ENCODE data around the gene RNF38. TPM values are rescaled to one million over a fixed set of nuclear protein-coding genes. Genes with fewer than 3 reads are reported as not detected.

The RNF38 gene
- total and polyA plus RNA-seq, 2 experiments from 2014 or later = 8.7 to 23.7 TPM

DNA sequence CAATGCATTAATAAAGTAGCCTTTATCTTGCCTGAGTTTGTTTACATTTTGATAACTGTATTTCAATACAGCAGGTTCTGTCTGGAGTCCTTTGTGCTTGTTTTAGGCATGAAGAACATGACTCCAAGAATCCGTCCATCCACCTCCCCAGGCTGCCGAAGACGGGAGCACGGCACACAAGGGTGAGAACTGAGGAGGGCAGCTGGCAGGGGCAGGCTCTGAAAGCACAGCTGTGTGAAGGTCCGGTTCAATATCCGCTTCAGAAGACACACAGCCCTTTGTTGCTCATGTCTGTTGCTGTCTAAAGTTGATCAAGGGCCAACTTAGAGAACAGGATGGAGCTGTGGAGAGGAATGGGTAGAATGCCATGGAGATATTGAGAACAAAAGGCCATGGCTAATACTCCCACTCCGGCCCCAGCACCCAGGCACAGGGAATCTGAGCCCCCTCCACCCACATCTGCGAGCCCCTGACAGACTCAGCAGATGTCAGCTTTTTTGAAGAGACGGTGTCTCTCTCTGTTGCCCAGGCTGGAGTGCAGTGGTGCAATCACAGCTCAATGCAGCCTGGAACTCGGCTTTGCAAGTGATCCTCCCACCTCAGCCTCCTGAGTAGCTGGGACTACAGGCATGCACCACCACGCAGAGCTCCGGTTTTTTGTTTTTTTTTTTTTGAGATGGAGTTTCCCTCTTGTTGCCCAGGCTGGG, 83.3 kb downstream of the RNF38 start:
- Histone ChIP-seq H3K79me2 (no peaks in the 10 kb centered on the region), H3K4me1 (ENCODE audit: insufficient read depth) (peaks cover 41% of the 10 kb centered on the region), H4K20me1 (ENCODE audit: insufficient read depth, poor library complexity, severe bottlenecking) (no peaks in the 10 kb centered on the region), H3K36me3 (replicated peaks; ENCODE audit: insufficient read depth, low read depth) (no peaks in the 10 kb centered on the region), H3K4me2 (peak overlapping the region; percentile 19), H3K9me3 (ENCODE audit: low read depth) (no peaks in the 10 kb centered on the region), H3K4me3 (no peak overlapping the region), H3K9me2 (replicated peaks; ENCODE audit: insufficient read depth) (no peaks in the 10 kb centered on the region), H3K27ac (peak overlapping the region; percentile 53), H3K27me3 (no peaks in the 10 kb centered on the region), H2AFZ (no peak overlapping the region)
- no peak for TF ChIP-seq EZH2phosphoT487 (IDR thresholded peaks at IDR 0.05; ENCODE audit: low read depth, severe bottlenecking, unreplicated experiment)
- TF ChIP-seq, protein P1, sequence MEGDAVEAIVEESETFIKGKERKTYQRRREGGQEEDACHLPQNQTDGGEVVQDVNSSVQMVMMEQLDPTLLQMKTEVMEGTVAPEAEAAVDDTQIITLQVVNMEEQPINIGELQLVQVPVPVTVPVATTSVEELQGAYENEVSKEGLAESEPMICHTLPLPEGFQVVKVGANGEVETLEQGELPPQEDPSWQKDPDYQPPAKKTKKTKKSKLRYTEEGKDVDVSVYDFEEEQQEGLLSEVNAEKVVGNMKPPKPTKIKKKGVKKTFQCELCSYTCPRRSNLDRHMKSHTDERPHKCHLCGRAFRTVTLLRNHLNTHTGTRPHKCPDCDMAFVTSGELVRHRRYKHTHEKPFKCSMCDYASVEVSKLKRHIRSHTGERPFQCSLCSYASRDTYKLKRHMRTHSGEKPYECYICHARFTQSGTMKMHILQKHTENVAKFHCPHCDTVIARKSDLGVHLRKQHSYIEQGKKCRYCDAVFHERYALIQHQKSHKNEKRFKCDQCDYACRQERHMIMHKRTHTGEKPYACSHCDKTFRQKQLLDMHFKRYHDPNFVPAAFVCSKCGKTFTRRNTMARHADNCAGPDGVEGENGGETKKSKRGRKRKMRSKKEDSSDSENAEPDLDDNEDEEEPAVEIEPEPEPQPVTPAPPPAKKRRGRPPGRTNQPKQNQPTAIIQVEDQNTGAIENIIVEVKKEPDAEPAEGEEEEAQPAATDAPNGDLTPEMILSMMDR (IDR thresholded peaks at IDR 0.05; ENCODE audit: poor library complexity) = no peak
- WGBS (ENCODE audit: low lambda C conversion rate, missing lambda C conversion rate) = 73% methylated on average over 12 of the region's 12 CpGs
- no peak for DNase-seq (ENCODE audit: low spot score)

DNA sequence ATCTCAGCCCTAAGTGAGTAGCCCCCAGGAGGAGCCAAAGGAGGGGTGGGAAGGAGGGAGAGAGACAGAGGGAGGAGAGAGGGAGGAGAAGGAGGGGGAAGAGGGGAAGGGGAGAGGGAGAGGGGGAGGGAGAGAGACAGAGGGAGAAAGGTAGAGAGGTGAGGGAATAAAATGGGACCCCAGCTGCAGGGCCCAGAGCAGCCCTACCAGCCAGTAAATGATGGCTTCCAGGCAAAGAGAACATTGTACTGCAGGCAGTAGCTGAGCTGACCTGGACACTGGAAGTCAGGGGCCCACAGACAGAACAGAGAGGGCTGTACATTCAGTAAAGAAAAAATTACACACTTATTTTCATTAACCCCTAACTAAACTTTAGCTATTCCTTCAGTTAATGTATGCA, 84.0 kb downstream of the RNF38 start:
- H2AFZ ChIP-seq = peak overlapping the region; percentile 4
- H3K9me3 ChIP-seq (ENCODE audit: low read depth) = no peaks in the 10 kb centered on the region
- H3K4me1 ChIP-seq (ENCODE audit: insufficient read depth) = peaks cover 41% of the 10 kb centered on the region
- peak overlapping the region; percentile 53 for H3K27ac ChIP-seq
- no peaks in the 10 kb centered on the region for H4K20me1 ChIP-seq (ENCODE audit: insufficient read depth, poor library complexity, severe bottlenecking)
- peak overlapping the region; percentile 19 for H3K4me2 ChIP-seq
- H3K27me3 ChIP-seq = no peaks in the 10 kb centered on the region
- H3K79me2 ChIP-seq = no peaks in the 10 kb centered on the region
- H3K36me3 ChIP-seq (replicated peaks; ENCODE audit: insufficient read depth, low read depth) = no peaks in the 10 kb centered on the region
- no peak overlapping the region for H3K4me3 ChIP-seq
- no peak for DNase-seq (ENCODE audit: low spot score)
- H3K9me2 ChIP-seq (replicated peaks; ENCODE audit: insufficient read depth) = no peaks in the 10 kb centered on the region
- TF ChIP-seq, protein P1 (IDR thresholded peaks at IDR 0.05; ENCODE audit: poor library complexity) = no peak
- no peak for TF ChIP-seq EZH2phosphoT487 (IDR thresholded peaks at IDR 0.05; ENCODE audit: low read depth, severe bottlenecking, unreplicated experiment)
- no peak for TF ChIP-seq EZH2 (IDR thresholded peaks at IDR 0.05; ENCODE audit: borderline replicate concordance)

DNA sequence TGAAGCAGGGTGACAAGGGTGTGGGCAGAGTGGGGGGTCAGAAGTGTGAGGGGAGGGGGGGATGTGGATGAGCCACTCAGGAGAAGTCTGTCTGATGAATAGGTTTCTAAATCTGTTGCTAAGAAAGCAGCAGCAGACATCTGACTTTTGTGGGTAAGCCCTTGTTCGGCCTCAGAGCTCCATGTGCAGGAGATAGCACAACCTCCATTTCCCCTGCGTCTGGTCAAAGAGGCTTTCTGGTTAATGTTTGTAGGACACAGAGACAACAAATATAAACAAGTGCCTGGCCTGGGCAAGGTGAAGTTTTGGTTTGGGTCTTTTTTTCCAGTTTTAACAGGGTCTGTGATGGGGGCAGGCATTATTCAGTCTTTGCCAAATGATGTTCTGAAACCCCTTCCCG, 84.8 kb downstream of the RNF38 start:
- WGBS (ENCODE audit: low lambda C conversion rate, missing lambda C conversion rate) = 52% methylated on average over 3 of the region's 3 CpGs

More for the DNA sequence above, 84.8 kb downstream of the RNF38 start:
- Histone ChIP-seq H3K4me2 (no peak overlapping the region), H3K27ac (no peak overlapping the region), H3K9me3 (ENCODE audit: low read depth) (no peaks in the 10 kb centered on the region), H3K4me1 (ENCODE audit: insufficient read depth) (peaks cover 41% of the 10 kb centered on the region), H3K27me3 (no peaks in the 10 kb centered on the region), H3K9me2 (replicated peaks; ENCODE audit: insufficient read depth) (no peaks in the 10 kb centered on the region), H3K79me2 (no peaks in the 10 kb centered on the region), H2AFZ (peak overlapping the region; percentile 4), H3K36me3 (replicated peaks; ENCODE audit: insufficient read depth, low read depth) (no peaks in the 10 kb centered on the region), H4K20me1 (ENCODE audit: insufficient read depth, poor library complexity, severe bottlenecking) (no peaks in the 10 kb centered on the region), H3K4me3 (no peak overlapping the region)
- TF ChIP-seq EZH2 (IDR thresholded peaks at IDR 0.05; ENCODE audit: borderline replicate concordance) = no peak
- TF ChIP-seq, protein P1 (IDR thresholded peaks at IDR 0.05; ENCODE audit: poor library complexity) = no peak
- TF ChIP-seq EZH2phosphoT487 (IDR thresholded peaks at IDR 0.05; ENCODE audit: low read depth, severe bottlenecking, unreplicated experiment) = no peak
- no peak for DNase-seq (ENCODE audit: low spot score)

All from hepatocyte (in vitro differentiated cells).